SKM-1 (cell line): ENCODE data around the gene SPINK8.
"Not testable (repeated sequence)": the region's sequence is repeated elsewhere in the genome, so short reads cannot be mapped to it uniquely, and the experiment has no call there.

Experiments used
- DNase-seq: peaks from one replicate; lab custom pipeline; 2025; ENCODE audit not compliant: unreplicated experiment; lab: John Stamatoyannopoulos, UW

The SPINK8 gene

DNA sequence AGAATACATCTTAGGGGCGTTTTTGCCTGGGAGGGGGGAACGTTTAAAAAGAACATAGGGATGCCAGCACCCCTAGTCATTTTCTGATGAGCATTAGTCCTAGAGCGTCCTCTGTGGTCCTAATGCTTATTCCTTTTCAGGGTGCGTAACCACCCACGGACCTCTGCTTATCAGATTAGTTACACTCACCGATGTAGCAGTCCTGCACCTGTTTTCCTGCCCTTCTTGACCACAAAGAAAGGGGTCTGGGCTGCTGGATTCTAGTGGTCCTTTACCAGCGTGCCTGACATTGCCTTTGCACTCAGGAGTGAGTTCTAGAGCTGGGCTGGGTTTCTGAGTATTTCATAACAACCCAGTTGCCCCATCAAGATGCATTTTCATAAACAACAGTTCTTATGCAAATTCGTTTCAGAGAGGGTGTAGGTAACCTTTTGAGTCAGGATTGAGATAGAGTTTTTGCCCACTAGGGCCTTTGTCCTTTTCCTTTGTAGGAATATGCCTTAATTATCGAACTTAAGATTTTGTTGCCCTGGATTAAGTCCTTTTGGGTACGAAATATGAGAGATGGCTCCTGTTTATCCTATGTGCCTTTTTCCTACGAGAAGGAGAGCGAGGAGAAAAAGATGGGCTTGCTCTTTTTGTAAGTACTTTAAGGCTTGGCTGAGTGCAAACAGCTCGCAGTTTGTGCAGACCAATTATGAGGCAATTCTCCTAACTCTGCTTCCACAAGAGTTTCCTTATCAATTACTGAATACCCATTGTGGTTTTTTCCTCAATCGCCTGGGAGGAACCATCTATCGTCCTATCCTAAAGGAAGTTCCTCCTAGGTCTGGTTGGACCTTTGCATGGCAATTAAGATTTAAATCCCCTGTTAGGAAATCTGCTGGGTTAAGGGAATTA, at the start of gene SPINK8:
Gene SPINK8 (minus strand): TSS at position 316 of the 900 bp plus-strand sequence. CDS start 5,320 bp downstream, outside the sequence.
- peak; percentile 26 for DNase-seq

DNA sequence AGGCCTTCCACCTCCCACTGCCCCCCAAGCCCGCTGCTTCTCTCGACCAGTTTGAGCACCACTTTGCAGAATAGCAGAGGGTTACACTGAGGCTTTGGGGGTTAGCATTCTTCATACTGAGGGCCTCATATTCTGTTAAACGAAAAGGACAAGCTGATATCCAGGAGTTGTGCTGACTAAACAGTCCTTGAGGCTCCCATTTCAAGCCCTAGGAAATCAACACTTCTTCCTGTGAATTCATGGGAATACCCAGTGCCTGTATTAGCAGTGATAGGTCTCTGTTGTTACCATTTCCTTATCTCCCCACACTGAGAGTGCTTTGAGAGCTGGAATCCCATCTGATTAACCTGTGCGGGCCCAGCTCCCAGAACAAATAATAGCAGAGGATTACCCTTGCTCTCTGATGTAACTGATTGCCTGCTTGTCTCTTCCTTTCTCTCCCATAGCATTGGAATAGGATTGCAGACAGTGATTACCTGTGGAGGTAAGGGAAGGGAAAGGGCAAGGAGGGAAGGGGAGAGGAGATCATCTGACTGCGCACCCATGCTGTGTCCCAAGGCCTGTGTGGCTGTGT, 39.5 kb upstream of the SPINK8 start:
- DNase-seq, result no peak

DNA sequence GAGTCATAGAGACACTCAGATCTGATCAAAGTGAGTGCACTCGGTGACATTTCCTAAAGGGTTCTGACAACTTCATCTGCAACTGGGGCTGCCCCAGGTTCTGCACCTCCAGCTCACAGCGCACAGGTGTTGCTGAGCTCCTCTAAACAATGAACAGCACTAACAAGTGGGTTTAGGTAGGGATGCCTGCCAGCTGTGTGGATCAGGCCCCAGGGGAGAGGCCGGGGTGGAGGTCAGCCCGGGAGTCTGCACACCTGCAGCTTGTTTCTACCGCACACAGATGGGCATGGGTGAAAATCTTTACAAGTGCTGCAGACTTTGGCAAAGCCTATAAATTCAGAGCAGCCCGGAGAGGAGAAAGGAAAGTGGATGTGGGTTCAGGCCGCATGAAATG, 38.9 kb upstream of the SPINK8 start:
- DNase-seq, result no peak

DNA sequence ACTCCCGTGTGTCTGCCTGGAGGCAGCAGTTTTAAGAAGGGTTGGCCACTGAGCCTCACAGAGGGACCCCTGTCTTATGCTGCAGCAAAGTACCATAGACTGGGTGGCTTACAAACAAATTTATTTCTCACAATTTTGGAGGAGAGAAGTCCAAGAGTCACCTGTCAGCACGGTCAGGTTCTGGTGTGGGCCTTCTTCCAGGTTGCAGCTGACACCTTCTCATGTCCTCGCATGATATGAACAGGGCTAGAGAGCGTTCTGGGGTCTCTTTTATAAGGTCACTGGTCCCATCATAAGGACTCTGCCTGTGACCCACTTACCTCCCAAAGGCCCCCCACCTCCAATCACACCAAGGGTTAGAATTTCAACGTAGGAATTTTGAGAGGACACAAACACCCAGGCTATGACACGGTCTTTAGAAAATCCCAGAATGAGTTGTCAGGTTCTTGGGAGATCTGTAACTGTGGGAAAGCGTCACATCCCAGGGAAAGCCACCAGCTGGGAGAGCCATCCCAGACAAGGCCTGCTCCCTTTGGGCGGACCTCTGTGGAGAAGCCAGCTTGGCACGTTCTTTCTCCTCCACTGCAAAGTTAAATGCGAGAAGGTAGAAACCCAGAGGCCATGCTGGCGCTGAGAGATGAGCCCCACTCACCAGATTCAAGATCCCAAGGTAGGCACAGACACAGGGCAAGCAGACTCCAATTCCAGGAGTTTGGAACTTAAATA, 38.4 kb upstream of the SPINK8 start, which contains the start of gene FBXW12:
Gene FBXW12 (plus strand): TSS at position 569 of the 726 bp plus-strand sequence. CDS start 549 bp downstream, outside the sequence.
- DNase-seq, result no peak

DNA sequence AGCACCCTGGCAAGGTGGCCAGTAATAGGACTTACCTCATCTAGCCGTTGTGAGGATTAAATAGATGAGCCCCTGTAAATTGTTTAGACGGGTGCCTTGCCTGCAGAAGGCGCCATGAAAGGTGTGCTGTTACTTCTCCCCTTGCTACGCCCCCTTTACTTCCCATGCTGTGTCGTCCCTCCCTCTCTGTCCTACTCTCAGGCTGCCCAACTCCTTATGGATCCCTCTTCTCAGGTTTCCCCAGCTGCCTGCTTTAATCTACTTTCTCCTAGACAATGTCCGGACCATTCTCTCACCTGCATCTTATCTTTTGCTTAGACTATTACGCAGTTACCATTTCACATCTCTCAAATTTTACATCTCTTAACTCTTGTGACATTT, 36.9 kb upstream of the SPINK8 start:
- no peak for DNase-seq

DNA sequence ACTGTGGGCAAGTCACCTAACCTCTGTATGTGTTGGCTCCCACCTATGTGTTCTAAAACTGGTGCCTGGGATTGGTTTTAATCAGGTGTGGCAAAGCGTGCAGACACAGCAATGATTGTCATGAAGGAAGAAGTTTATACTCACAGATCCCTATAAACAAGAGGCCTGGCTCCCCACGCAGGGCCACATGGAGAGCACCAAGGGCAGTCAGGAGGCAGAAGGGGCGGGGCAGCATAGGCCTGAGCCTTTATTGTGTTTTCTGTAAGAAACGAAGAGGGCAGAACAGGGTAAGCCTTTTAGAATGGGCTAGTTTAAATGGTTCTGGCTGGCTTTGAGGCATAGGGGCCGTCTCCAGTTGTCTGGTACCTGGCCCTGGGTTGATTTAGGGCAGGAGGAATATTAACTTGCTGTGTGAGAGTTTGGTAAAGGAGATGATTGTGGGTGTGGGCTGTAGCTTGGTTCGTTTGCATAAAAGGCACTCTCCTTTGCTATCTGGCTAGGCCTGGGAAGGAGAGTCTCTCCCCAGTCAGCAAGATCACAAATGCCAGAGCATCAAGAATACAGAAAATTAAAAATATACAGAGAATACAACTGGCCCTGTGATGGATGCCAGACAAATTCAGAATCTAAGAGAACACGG, 36.4 kb upstream of the SPINK8 start:
- DNase-seq, result no peak

DNA sequence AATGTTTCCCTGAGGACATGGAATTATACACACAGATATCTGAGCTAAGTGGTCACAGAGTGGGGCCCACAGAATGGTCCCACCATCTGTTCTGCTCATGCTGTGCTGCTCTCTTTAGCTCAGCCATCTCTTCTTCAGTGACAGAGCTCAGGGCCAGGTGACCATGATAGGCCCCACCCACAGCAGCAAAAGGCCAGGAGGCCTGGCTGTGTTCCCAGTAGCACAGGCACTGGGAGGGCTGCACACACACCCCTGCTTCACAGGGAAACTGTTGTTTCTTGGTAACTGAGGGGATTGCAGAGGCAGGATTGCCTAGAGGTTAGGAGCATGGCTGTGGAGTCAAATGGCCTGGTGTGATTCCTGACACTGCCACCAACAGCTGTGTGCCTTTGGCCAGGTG, 33.7 kb upstream of the SPINK8 start:
- DNase-seq, result no peak

DNA sequence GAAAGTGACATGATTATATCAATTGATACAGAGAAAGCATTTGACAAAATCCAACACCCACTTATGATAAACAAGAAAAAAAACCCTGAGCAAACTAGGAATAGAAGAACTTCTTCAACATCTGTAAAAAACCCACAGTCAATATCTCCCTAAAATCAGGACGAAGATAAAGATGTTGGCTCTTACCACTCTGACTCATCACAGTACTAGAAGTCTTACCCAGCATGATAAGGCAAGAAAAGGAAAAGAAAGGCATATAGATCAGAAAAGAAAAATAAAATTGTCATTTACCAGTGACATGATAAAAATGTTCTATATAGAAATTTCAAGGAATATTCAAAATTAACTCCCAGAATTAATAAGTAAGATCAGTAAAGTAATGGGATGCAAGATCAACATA, 31.4 kb upstream of the SPINK8 start:
- no peak for DNase-seq

DNA sequence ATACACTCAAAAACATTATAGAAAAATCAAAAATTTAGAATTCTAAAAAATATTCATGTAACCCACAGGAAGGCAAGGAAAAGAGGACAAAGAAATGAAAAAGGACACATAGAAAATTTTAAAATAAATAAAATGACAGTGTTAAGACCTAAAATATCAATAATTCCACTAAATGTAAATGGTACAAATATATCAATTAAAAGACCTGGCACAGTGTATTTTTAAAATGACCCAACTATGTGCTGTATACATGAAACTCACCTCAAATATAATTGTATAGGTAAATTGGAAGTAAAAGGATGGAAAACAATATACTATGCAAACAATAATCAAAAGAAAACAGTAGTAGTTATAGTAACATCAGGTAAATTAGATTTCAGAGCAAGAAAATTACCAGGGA, 28.5 kb upstream of the SPINK8 start:
- no peak for DNase-seq

DNA sequence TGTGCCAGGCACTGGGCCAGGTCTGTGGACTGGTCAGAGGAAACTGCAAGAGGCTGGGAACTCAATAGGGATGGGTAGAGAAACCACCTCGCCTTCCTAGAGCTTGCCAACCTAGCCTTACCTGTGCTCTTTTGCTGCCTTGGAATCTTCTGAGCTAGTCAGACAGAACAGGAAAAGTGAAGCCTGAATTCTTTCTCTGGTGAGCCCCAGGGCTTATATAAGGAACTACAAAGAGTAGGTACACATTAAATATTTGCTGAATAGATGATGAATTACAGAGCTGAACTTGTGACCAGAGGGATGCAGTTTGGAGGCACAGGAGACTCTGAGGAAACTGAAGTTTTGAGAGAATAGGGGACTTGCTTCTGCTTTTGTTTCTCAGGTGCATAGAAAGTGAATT, 23.0 kb upstream of the SPINK8 start:
- no peak for DNase-seq

DNA sequence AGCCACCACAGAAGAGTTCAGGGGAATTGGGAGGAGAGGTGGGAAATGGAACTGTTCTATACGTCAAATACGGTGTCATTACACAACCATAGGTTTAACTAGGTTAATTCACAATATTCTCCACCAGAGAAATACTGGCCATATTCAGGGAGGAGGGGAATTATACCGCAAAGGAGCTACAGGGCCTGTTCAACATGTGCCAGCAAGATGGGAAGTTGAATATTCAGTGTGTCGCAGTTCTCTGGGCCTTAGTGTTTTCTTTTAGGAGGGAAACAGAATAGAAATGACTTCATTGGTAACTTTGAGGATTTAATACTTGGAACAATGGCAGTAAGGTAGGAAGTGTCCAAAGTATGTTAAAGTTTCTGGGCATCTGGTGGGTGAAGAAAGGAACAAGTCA, 20.5 kb upstream of the SPINK8 start:
- no peak for DNase-seq

DNA sequence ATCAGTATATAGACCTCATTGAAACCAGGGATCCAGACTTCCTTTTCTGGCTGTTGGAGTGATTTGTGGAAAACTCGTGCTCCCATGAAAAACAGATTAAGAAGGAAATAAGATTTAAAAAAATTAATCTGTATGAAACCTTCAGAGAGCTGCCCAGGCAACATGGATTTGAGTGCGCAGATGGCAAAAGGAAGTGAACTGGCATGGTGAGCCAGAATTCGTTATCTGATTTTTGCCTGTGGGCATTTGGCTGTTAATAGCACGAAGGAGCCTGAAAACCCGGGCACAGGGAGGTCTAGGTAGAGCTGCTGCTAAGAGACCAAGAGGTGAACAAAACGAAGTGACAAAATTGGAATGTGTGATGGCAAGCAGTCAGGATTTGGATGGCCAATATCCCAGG, 19.1 kb upstream of the SPINK8 start:
- no peak for DNase-seq

DNA sequence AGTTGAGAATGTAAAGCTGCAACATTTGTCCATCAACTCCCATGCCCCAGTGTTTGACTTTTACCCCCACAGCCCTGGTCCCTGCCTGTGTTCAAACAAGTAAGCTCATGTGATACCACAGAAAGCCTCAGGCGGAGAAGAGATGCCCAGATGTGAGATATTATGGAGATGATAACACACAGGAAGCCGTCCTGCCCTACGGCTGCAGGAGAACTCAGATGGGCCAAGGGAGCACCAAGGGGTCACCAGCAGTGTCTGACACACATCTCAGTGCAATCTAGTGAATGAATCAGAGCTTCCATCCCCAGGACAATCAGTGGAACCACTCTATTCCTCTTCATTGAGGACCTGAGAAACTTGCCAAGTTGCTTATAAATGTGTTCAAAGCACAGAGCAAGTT, 14.0 kb upstream of the SPINK8 start:
- DNase-seq, result no peak

DNA sequence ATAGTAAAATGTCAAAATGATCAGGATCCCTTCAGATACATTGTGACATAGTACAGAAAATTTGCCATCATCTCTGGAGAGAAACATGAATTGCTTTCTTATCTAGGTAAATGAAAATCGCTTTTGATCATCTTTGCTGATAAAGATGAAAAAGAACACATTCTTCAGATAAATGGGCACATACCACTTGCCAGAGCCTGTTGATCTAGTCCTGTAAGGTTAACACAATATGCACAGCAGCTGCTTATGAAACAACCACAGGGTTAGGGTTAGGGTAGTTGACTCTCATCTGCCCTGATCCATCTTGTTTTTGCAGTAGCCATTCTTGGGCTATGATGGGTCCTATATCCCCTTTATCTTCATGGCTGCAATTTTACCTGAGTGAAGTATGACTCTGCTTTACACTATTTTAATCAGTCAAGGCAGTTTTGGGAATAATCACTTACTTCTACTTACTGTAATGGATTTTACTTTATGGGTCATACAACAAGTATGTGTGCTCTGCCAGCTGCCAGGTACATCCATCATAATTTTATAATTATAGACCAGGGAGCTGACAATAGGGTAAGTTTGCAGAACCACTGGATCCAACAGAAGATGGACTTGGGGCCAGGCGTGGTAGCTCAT, 12.6 kb upstream of the SPINK8 start:
- DNase-seq, result no peak

DNA sequence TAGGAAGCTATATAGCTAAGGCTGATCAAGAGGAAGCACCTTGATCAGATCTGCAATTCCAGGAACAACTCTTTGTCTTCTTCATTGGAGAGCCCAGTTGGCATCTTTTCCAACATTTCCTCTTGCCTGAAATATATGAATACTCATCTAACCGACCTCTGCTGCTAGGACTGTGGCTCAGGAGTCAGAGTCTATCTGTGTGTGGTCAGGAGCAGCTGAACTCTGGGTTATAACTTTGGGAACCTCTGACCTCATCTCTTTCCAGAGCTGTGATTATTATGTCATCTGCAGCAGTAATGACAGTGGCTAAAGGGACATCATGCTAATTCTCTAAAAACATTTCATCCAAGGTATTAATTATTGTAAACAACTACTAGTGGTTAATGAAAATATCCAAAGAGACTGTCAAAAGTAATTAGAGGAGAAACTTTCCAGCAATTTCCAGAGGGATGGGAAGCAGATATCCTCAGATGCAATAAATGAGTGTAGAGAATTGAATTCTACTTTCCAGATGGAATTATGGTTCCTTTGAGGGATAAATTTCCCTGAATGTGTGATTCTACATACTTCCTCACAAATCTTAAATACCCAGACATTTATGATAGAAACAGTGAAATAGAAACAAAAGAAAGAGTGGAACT, 11.5 kb upstream of the SPINK8 start:
- no peak for DNase-seq

DNA sequence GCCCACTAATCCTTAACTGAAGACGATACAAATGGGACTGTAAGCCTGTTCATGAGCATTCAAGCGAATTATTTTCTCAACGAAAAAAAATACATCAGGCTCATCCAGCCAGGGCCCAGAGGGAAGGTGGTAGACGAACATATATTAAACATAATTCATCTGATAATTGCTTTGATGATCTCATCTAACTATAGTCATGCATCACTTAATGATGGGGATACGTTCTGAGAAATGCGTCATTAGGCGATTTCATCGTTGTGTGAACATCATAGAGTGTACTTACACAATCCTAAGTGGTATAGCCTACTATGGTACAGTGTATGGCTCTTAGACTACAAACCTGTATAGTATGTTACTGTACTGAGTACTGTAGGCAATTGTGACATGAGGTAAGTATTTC, 10.0 kb upstream of the SPINK8 start:
- no peak for DNase-seq

DNA sequence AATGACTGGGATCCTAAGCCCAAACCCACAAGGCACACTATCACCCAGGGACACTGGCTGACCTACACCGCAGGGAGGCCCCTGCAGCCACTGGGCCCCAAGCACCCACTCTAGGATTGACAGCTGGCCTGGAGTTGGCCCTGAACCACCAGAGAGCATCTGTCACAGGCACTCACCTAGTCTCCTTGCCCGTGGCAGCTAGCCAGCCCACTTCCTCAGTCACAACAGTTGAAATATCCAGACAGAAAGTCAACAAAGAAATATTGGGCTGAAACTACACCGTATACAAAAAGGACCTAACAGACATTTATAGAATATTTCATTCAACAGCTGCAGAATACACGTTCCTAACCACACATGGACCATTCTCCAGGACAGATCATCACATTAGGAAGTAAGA, 5.2 kb upstream of the SPINK8 start:
- no peak for DNase-seq

DNA sequence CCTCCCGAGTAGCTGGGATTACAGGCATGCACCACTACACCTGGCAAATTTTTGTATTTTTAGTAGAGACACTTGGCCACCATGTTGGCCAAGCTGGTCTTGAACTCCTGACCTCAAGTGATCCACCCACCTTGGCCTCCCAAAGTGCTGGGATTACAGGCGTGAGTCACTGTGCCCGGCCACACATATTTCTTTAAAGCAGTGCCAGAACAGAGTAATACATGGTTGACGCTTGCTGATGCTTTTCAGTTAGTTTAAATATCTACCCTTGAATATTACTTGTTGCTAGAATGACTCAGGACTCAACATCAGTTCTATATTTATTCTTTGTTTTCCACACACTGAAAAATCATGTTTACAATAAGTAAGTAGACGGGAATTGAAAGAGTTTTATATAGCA, 4.1 kb upstream of the SPINK8 start:
- not testable (repeated sequence) for DNase-seq

DNA sequence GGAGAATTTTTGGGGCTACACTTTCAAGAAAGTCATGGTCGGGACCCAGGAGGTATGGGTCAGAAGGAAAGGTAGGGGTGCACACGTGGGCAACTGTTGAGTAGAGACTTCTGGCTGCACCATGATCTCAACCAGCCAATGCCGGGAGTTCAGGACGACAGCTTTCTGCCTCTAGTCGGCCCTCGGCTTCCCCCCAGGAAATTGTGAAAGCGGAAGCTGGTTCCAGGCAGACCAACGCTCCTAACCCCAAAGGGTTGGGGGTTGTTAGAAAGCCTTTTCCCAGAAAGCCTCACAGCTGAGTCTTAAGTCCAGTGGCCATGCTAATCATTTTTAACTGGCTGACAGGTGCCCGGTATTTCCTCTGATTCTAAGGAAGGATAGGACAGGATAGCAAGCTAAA, 1.8 kb upstream of the SPINK8 start:
- DNase-seq, result peak; percentile 43

DNA sequence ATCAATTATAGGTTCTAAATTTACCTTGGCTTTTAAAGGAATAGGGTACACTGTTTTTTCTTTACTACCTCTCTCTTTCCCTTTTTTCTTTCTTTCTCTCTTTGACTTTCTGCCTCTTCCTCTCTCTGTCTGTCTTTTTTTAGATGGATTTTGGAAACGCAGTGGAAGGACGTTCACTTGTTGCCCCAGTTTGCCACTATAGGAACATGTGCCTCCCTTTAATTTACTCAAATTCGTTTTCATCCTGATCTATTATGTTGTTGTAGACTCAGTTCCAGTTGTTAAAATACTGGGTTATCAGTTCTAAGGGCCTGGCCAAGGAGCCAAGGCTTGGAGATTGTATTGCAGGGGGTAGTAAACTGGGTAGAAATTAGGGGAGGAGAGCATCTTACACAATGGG, 1.1 kb upstream of the SPINK8 start:
- DNase-seq, result no peak
